Measurements from ENCODE around the gene MATCAP1.

Gene MATCAP1

GRCh38 chr16:67183627-67184452 lies at the start of gene MATCAP1:
MATCAP1 (minus strand) TSS chr16:67183963; CDS start chr16:67180610, 3,353 bp downstream.
- in situ Hi-C loops (cut with HindIII; ENCODE audit: low sequenced_read_pairs), result no loop called here
- no peak for TF ChIP-seq CTCF (IDR thresholded peaks at IDR 0.05; ENCODE audit: low read depth, low read length)
- peak within 1 kb of the TSS; percentile 63 for H3K4me3 ChIP-seq (ENCODE audit: low read depth, low read length)

GRCh38 chr16:67230809-67231660 lies 47.3 kb upstream of the MATCAP1 start:
- no peak overlapping the region for H3K4me3 ChIP-seq (ENCODE audit: low read depth, low read length)
- TF ChIP-seq CTCF (IDR thresholded peaks at IDR 0.05; ENCODE audit: low read depth, low read length), result no peak
- in situ Hi-C loops (cut with HindIII; ENCODE audit: low sequenced_read_pairs), result no loop called here
- no peak for DNase-seq (ENCODE audit: low read depth, low spot score)

More at GRCh38 chr16:67183627-67184452, at the start of gene MATCAP1:
- peak; percentile 98 for DNase-seq (ENCODE audit: low read depth, low spot score)

GRCh38 chr16:67229906-67230808 lies 46.4 kb upstream of the MATCAP1 start:
- TF ChIP-seq CTCF (IDR thresholded peaks at IDR 0.05; ENCODE audit: low read depth, low read length), result no peak
- no peak for DNase-seq (ENCODE audit: low read depth, low spot score)
- no peak overlapping the region for H3K4me3 ChIP-seq (ENCODE audit: low read depth, low read length)
- in situ Hi-C loops (cut with HindIII; ENCODE audit: low sequenced_read_pairs), result no loop called here

- H3K4me3 ChIP-seq (ENCODE audit: low read depth, low read length), result no peak overlapping the region
- in situ Hi-C loops (cut with HindIII; ENCODE audit: low sequenced_read_pairs), result no loop called here
Measured at GRCh38 chr16:67228905-67229304, 45.1 kb upstream of the MATCAP1 start.

GRCh38 chr16:67228034-67228785 lies 44.4 kb upstream of the MATCAP1 start:
- no peak for TF ChIP-seq CTCF (IDR thresholded peaks at IDR 0.05; ENCODE audit: low read depth, low read length)
- peak overlapping the region; percentile 93 for H3K4me3 ChIP-seq (ENCODE audit: low read depth, low read length)
- in situ Hi-C loops (cut with HindIII; ENCODE audit: low sequenced_read_pairs), result no loop called here
- DNase-seq (ENCODE audit: low read depth, low spot score), result no peak

More at GRCh38 chr16:67228905-67229304, 45.1 kb upstream of the MATCAP1 start:
- TF ChIP-seq CTCF (IDR thresholded peaks at IDR 0.05; ENCODE audit: low read depth, low read length), result no peak
- no peak for DNase-seq (ENCODE audit: low read depth, low spot score)
